ENCODE measurements around the gene PNPLA3.
A peak's percentile ranks its signal among the peaks of the same experiment; 100 is the strongest.

Gene PNPLA3

GRCh38 chr22:43881091-43882061 lies 42.2 kb upstream of the PNPLA3 start:
- no peak for TF ChIP-seq CTCF (IDR thresholded peaks at IDR 0.05; ENCODE audit: low read length, missing control alignments)
- H3K4me3 ChIP-seq (replicated peaks; ENCODE audit: low read depth, low read length): no peak overlapping the region
- DNase-seq (ENCODE audit: low read depth): no peak

GRCh38 chr22:43882122-43882767 lies 41.4 kb upstream of the PNPLA3 start:
- no peak for DNase-seq (ENCODE audit: low read depth)
- TF ChIP-seq CTCF (IDR thresholded peaks at IDR 0.05; ENCODE audit: low read length, missing control alignments): no peak
- no peak overlapping the region for H3K4me3 ChIP-seq (replicated peaks; ENCODE audit: low read depth, low read length)

GRCh38 chr22:43883012-43883661 lies 40.5 kb upstream of the PNPLA3 start:
- DNase-seq (ENCODE audit: low read depth): peak; percentile 69
- peak; percentile 59 for TF ChIP-seq CTCF (IDR thresholded peaks at IDR 0.05; ENCODE audit: low read length, missing control alignments)

GRCh38 chr22:43883719-43884415 lies 39.7 kb upstream of the PNPLA3 start:
- DNase-seq (ENCODE audit: low read depth): no peak
- H3K4me3 ChIP-seq (replicated peaks; ENCODE audit: low read depth, low read length): no peak overlapping the region
- no peak for TF ChIP-seq CTCF (IDR thresholded peaks at IDR 0.05; ENCODE audit: low read length, missing control alignments)

More at GRCh38 chr22:43883012-43883661, 40.5 kb upstream of the PNPLA3 start:
- no peak overlapping the region for H3K4me3 ChIP-seq (replicated peaks; ENCODE audit: low read depth, low read length)

- TF ChIP-seq CTCF (IDR thresholded peaks at IDR 0.05; ENCODE audit: low read length, missing control alignments): peak; percentile 85
- no peak overlapping the region for H3K4me3 ChIP-seq (replicated peaks; ENCODE audit: low read depth, low read length)
- DNase-seq (ENCODE audit: low read depth): peak; percentile 50
Measured at GRCh38 chr22:43884600-43885318, 38.8 kb upstream of the PNPLA3 start.

GRCh38 chr22:43885319-43885671 lies 38.3 kb upstream of the PNPLA3 start:
- no peak overlapping the region for H3K4me3 ChIP-seq (replicated peaks; ENCODE audit: low read depth, low read length)
- DNase-seq (ENCODE audit: low read depth): no peak
- no peak for TF ChIP-seq CTCF (IDR thresholded peaks at IDR 0.05; ENCODE audit: low read length, missing control alignments)
